Ascending aorta (tissue), 2 donors: ENCODE data around the gene RRAGA. TPM values are rescaled to one million over a fixed set of nuclear protein-coding genes. Genes with fewer than 3 reads are reported as not detected.
A peak's percentile ranks its signal among the peaks of the same experiment; 100 is the strongest.
"Not testable (repeated sequence)": the region's sequence is repeated elsewhere in the genome, so short reads cannot be mapped to it uniquely, and the experiment has no call there.

ENCODE experiments used
- DNase-seq, 2 donors: peaks; one replicate each; pipeline ENCODE4 v3.0.0-alpha.2; 2019; ENCODE audit warnings: low spot score in 2 of 2
- H3K27ac ChIP-seq, 2 donors: fragments of 200-600 bp; sonication (generic); one replicate each; pipeline ENCODE4 v1.5.1; 2016 to 2017; ENCODE audit warnings: mild to moderate bottlenecking in 1 of 2
- H3K27me3 ChIP-seq: fragments of 200-600 bp; sonication (generic); one replicate; pipeline ENCODE4 v1.5.1; 2017
- H3K36me3 ChIP-seq, 2 donors: fragments of 200-600 bp; sonication (generic); one replicate each; pipeline ENCODE4 v1.5.1; 2016
- H3K4me1 ChIP-seq, 2 donors: fragments of 200-600 bp; sonication (generic); one replicate each; pipeline ENCODE4 v1.5.1; 2016 to 2017; ENCODE audit warnings: mild to moderate bottlenecking in 1 of 2
- H3K4me3 ChIP-seq, 2 donors: fragments of 200-600 bp; sonication (generic); one replicate each; pipeline ENCODE4 v1.5.1; 2016 to 2017; ENCODE audit warnings: mild to moderate bottlenecking in 1 of 2
- H3K9me3 ChIP-seq, 2 donors: fragments of 200-600 bp; sonication (generic); one replicate each; pipeline ENCODE4 v1.5.1; 2016
- intact Hi-C: fragments of 100-400 bp; cut with DNase I; formaldehyde crosslinking; loops from one replicate; pipeline ENCODE4 v1.15.1; 2023
- total RNA-seq: library from RNA; depleted of rRNA; stranded (reverse); fragments of >200 nt; gene quantifications from one replicate; pipeline ENCODE4 v1.1.0, GENCODE V29; 2016
- TF ChIP-seq, protein P1 (sequence below), 3 experiments: fragments of 200-600 bp in 2 of 3; fragments of 450-650 bp in 1 of 3; sonication (generic) in 2 of 3; IDR thresholded peaks; one replicate each; pipeline ENCODE4 v1.5.1; 2016 to 2019; ENCODE audit warnings: antibody characterized with exemption in 3 of 3, mild to moderate bottlenecking in 1 of 3, moderate library complexity in 1 of 3

Gene RRAGA, protein sequence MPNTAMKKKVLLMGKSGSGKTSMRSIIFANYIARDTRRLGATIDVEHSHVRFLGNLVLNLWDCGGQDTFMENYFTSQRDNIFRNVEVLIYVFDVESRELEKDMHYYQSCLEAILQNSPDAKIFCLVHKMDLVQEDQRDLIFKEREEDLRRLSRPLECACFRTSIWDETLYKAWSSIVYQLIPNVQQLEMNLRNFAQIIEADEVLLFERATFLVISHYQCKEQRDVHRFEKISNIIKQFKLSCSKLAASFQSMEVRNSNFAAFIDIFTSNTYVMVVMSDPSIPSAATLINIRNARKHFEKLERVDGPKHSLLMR
- total RNA-seq = 57.3 TPM

DNA sequence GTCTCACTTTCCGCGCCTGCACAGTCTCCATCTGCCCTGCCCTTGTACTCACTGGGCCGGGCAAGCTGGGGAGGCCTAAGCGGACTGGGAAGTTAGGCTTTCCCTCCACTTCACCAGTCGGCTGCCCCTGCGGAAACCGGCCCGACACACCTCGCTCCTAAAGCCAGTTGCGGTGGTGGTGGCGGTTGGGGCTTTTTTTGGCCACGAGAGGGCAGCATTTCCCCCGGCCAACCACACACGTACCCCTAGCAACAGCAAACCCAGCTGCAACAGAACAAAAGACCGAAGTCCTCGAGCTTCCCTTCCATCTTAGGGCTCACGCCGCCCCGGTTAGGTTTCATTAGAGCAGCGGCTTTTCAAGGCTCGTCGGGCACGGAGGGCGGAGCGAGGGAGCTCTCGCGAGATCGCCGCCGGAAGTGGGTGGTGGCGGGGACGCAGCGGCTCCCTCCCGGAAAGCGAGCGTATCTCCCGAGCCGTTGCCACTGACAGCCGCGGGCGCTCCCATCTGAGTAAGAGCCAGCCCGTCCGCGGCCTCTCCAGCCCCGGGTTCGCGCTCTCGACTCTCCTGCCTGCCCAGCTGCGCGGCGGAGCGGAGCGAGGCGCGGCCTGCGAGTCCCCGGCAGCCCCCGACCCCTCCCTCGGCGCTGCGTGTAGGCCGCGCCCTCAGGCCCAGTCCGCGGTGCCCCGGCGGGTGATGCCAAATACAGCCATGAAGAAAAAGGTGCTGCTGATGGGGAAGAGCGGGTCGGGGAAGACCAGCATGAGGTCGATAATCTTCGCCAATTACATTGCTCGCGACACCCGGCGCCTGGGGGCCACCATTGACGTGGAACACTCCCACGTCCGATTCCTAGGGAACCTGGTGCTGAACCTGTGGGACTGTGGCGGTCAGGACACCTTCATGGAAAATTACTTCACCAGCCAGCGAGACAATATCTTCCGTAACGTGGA is at the start of gene RRAGA:
Gene RRAGA, plus strand, starts transcription at position 462 of the 951 bp plus-strand sequence. Its CDS starts 233 bp downstream, at position 695.
- intact Hi-C loops = loop anchor here (1.0 to 5.0 kb wide), 8 partner anchors 54 to 602 kb away; partner anchors contain the start of genes DENND4C, HAUS6, PLIN2 and RPS6
- Histone ChIP-seq H3K27me3 (no peaks in the 10 kb centered on the region), H3K4me3 (peak within 1 kb of the TSS; percentile 77 to 89), H3K36me3 (no peaks in the 10 kb centered on the region), H3K4me1 (peaks cover 8 to 14% of the 10 kb centered on the region in 2 donors), H3K27ac (peak within 1 kb of the TSS; percentile 98), H3K9me3 (no peaks in the 10 kb centered on the region)
- TF ChIP-seq, protein P1, sequence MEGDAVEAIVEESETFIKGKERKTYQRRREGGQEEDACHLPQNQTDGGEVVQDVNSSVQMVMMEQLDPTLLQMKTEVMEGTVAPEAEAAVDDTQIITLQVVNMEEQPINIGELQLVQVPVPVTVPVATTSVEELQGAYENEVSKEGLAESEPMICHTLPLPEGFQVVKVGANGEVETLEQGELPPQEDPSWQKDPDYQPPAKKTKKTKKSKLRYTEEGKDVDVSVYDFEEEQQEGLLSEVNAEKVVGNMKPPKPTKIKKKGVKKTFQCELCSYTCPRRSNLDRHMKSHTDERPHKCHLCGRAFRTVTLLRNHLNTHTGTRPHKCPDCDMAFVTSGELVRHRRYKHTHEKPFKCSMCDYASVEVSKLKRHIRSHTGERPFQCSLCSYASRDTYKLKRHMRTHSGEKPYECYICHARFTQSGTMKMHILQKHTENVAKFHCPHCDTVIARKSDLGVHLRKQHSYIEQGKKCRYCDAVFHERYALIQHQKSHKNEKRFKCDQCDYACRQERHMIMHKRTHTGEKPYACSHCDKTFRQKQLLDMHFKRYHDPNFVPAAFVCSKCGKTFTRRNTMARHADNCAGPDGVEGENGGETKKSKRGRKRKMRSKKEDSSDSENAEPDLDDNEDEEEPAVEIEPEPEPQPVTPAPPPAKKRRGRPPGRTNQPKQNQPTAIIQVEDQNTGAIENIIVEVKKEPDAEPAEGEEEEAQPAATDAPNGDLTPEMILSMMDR (IDR thresholded peaks at IDR 0.05) = peak; percentile 81 to 87 (median 86)
- peak; percentile 70 to 97 for DNase-seq

DNA sequence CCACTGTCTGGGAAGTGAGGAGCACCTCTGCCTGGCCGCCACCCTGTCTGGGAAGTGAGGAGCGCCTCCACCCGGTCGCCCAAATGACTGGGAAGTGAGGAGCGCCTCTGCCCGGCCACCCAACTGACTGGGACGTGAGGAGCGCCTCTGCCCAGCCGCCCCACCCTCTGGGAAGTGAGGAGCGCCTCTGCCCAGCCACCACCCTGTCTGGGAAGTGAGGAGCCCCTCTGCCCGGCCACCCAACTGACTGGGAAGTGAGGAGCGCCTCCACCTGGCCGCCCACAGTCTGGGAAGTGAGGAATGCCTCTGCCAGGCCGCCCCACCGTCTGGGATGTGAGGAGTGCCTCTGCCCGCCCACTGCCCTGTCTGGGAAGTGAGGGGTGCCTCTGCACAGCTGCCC is 49.1 kb upstream of the RRAGA start:
- Histone ChIP-seq H3K36me3 (no peaks in the 10 kb centered on the region), H3K9me3 (no peaks in the 10 kb centered on the region), H3K4me3 (no peak overlapping the region), H3K4me1 (no peaks in the 10 kb centered on the region), H3K27ac (no peak overlapping the region), H3K27me3 (no peaks in the 10 kb centered on the region)
- TF ChIP-seq, protein P1 (IDR thresholded peaks at IDR 0.05) = no peak
- DNase-seq = no peak
- intact Hi-C loops = no loop called here

DNA sequence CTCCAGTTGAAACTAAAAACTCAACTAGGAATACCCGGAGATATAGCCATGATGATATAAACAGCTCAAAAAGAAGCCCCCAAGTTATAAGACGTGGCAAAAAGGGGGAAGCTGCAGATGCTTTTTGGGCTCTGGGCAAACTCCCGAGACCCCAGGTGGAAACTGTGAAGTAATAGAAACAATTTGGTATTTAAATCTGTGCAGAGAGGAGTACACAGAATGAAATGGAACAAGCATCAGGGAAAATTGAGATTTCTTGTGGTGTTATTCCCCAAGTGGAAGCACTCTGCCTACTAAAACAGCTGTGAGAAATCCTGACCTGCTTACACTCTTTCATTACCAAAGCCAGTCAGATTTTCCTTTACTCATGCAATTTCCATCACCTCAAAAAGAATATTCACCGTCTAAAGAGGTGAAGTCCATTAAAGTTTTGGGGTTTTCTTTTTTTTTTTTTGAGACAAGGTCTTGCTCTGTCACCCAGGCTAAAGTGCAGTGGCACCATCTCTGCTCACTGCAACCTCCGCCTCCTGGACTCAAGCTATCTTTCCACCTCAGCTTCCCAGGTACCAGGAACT is 39.7 kb upstream of the RRAGA start:
- TF ChIP-seq, protein P1 (IDR thresholded peaks at IDR 0.05) = no peak
- intact Hi-C loops = no loop called here

DNA sequence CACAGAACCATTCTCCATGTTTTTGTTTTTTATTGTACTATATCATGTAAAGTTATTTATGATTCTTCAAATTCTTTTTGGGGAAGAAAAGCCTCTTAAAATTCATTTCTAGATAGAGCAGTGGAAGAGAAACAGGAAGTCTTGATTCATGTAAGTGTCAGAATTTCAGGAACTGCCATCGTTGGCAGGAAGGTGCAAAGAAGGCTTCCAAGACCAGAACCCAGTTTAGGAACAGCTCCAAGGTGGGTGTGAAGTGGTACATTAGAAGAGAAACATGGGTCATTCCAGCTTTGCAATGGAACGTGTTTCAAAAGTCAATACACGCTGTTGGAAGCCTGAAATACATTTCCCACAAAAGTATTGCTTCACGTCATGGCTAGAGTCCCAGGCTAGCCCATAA is 31.0 kb upstream of the RRAGA start:
- Histone ChIP-seq H3K27ac (no peak overlapping the region), H3K4me1 (no peaks in the 10 kb centered on the region), H3K36me3 (no peaks in the 10 kb centered on the region), H3K27me3 (no peaks in the 10 kb centered on the region), H3K9me3 (no peaks in the 10 kb centered on the region), H3K4me3 (no peak overlapping the region)
- no peak for DNase-seq
- TF ChIP-seq, protein P1 (IDR thresholded peaks at IDR 0.05) = no peak
- intact Hi-C loops = no loop called here

More for the DNA sequence above, 39.7 kb upstream of the RRAGA start:
- Histone ChIP-seq H3K27me3 (no peaks in the 10 kb centered on the region), H3K9me3 (no peaks in the 10 kb centered on the region), H3K36me3 (no peaks in the 10 kb centered on the region), H3K4me3 (no peak overlapping the region), H3K4me1 (peaks cover 0 to 7% of the 10 kb centered on the region in 2 donors), H3K27ac (no peak overlapping the region)
- DNase-seq = no peak

DNA sequence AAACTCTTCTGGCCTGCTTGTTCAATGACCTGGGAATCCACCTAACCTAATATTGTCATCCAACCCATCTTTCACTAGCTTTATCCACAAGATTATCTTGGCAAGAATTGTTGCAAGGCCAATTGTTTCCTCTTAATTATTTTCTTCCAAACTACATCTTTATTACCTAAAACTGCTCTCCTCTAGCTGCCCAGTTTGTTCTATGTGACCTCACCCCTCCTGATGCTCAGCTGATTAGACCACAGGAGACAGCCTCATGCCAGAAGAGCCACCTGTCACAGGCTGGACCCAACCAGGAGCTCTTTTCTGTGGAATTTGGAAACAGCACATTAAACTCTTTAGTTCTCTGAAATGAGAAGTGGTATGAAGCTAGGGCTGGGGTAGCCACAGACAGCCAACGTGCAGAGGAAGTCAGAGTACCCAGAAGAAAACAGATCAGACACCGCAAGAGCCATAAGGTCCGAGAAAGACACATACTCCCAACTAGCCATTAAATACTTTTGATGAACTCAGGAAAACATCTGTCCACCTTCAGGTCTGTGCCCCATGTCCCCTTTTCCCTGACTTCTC is 28.3 kb upstream of the RRAGA start:
- intact Hi-C loops = no loop called here
- no peaks in the 10 kb centered on the region for H3K9me3 ChIP-seq
- no peaks in the 10 kb centered on the region for H3K27me3 ChIP-seq
- H3K4me1 ChIP-seq = no peaks in the 10 kb centered on the region
- DNase-seq = no peak
- no peak overlapping the region for H3K27ac ChIP-seq
- H3K4me3 ChIP-seq = no peak overlapping the region
- TF ChIP-seq, protein P1 (IDR thresholded peaks at IDR 0.05) = no peak
- no peaks in the 10 kb centered on the region for H3K36me3 ChIP-seq

DNA sequence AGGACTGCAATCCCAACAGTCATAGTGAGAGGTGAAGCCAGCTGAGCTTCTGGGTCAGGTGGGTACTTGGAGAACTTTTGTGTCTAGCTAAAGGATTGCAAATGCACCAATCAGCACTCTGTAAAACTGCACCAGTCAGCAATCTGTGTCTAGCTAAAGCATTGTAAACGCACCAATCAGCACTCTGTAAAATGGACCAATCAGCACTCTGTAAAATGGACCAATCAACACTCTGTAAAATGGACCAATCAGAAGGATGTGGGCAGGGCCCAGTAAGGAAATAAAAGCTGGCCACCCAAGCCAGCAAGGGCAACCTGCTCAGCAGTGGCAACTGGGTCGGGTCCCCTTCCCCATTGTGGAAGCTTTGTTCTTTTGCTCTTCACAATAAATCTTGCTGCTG is 27.6 kb upstream of the RRAGA start:
- H3K36me3 ChIP-seq, H3K4me1 ChIP-seq, DNase-seq, H3K9me3 ChIP-seq, intact Hi-C loops, H3K27ac ChIP-seq, H3K27me3 ChIP-seq, H3K4me3 ChIP-seq: not testable (repeated sequence)
